ENCODE data around the gene ZIC2.
"Not testable (repeated sequence)": the region's sequence is repeated elsewhere in the genome, so short reads cannot be mapped to it uniquely, and the experiment has no call there.

The ZIC2 gene

GRCh38 chr13:100032642-100033041 is 51.1 kb downstream of the ZIC2 start:
- not testable (repeated sequence) for DNase-seq

GRCh38 chr13:100035936-100036335 is 54.4 kb downstream of the ZIC2 start:
- no peak for DNase-seq
